ENCODE results near the gene ITGA11.

DNA sequence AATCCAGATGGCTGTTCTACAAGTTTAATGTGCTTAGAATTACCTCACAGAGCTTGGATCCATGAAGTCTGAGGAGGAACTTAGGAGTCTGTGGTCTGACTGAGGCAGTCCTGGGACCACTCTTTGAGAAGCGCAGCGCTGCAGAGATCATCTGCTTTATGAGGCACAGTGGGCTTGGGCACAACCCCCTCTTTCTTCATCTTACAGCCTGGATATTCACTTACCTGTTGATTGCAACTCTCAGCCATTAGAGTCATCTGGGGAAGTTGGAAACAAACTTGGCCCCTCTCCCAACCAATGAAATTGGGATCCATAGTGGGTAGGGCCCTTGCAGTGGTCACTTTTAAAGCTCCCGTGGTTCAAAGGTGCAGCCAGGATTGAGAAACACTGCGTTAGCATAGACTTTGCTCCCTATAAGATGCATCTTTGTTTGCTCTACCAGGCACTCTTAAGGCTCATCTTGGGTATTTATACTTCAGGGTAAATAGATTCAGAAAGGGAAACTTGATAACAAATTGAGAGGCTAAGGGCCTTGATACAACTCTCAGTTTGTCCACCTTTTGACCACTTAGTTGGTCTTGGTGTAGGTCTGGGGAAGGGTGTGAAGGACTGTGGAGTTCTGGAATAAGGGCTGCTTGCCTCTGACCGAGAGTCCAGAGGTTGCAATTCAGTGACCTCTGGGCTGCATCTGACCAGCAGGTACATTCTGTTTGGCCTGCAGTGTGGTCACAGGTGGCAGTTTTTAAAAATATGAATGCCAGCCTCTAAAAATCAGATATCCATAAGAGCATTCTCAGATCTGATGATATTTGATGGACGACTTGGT, 131.6 kb downstream of the ITGA11 start:
- TF ChIP-seq, protein P1, sequence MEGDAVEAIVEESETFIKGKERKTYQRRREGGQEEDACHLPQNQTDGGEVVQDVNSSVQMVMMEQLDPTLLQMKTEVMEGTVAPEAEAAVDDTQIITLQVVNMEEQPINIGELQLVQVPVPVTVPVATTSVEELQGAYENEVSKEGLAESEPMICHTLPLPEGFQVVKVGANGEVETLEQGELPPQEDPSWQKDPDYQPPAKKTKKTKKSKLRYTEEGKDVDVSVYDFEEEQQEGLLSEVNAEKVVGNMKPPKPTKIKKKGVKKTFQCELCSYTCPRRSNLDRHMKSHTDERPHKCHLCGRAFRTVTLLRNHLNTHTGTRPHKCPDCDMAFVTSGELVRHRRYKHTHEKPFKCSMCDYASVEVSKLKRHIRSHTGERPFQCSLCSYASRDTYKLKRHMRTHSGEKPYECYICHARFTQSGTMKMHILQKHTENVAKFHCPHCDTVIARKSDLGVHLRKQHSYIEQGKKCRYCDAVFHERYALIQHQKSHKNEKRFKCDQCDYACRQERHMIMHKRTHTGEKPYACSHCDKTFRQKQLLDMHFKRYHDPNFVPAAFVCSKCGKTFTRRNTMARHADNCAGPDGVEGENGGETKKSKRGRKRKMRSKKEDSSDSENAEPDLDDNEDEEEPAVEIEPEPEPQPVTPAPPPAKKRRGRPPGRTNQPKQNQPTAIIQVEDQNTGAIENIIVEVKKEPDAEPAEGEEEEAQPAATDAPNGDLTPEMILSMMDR (IDR thresholded peaks at IDR 0.05), result no peak
- TF ChIP-seq RAD21 (IDR thresholded peaks at IDR 0.05; ENCODE audit: low read length) (no peak), CHD2 (IDR thresholded peaks at IDR 0.05; ENCODE audit: low read length, partially characterized antibody) (no peak), EP300 (IDR thresholded peaks at IDR 0.05; ENCODE audit: borderline replicate concordance in 1 of 2, low read depth in 1 of 2, low read length in 1 of 2) (no peak), RCOR1 (IDR thresholded peaks at IDR 0.05; ENCODE audit: low read length) (no peak), NRF1 (IDR thresholded peaks at IDR 0.05; ENCODE audit: low read depth, low read length) (no peak)

Measured in SK-N-SH (cell line).